Neural progenitor cell (in vitro differentiated cells): ENCODE measurements around the gene HOXC9. TPM values are rescaled to one million over a fixed set of nuclear protein-coding genes. Genes with fewer than 3 reads are reported as not detected.

Experiments used
- DNase-seq: peaks from one replicate; pipeline ENCODE4 v3.0.0-alpha.2; 2016; ENCODE audit warnings: low spot score
- H2AFZ ChIP-seq: fragments of 200-600 bp; sonication (generic); replicated peaks from 2 replicates; pipeline ENCODE4 v1.6.1; 2016; ENCODE audit warnings: antibody characterized with exemption
- H3F3A ChIP-seq: fragments of 200-600 bp; sonication (generic); 2 replicates; pipeline ENCODE4 v1.6.1; 2016; ENCODE audit warnings: antibody characterized with exemption, low read depth
- H3K27ac ChIP-seq: fragments of 200-600 bp; sonication (generic); 2 replicates; pipeline ENCODE4 v1.5.1; 2016; ENCODE audit warnings: mild to moderate bottlenecking
- H3K27me3 ChIP-seq: fragments of 200-600 bp; sonication (generic); 2 replicates; pipeline ENCODE4 v1.6.1; 2016; ENCODE audit warnings: mild to moderate bottlenecking, moderate library complexity
- H3K36me3 ChIP-seq: fragments of 200-600 bp; sonication (generic); 2 replicates; pipeline ENCODE4 v1.5.1; 2016
- H3K4me1 ChIP-seq: fragments of 200-600 bp; sonication (generic); 2 replicates; pipeline ENCODE4 v1.6.1; 2016; ENCODE audit warnings: mixed run types
- H3K4me2 ChIP-seq: fragments of 200-600 bp; sonication (generic); 2 replicates; pipeline ENCODE4 v1.6.1; 2016
- H3K4me3 ChIP-seq: fragments of 200-600 bp; sonication (generic); 2 replicates; pipeline ENCODE4 v1.5.1; 2016
- H3K79me2 ChIP-seq: fragments of 200-600 bp; sonication (generic); 2 replicates; pipeline ENCODE4 v1.6.1; 2016; ENCODE audit warnings: low read depth
- H3K9ac ChIP-seq: fragments of 200-600 bp; sonication (generic); 2 replicates; pipeline ENCODE4 v1.6.1; 2016
- H3K9me3 ChIP-seq: fragments of 200-600 bp; sonication (generic); 2 replicates; pipeline ENCODE4 v1.5.1; 2016; ENCODE audit warnings: low read depth
- H4K20me1 ChIP-seq: fragments of 200-600 bp; sonication (generic); 2 replicates; pipeline ENCODE4 v1.6.1; 2016; ENCODE audit warnings: low read depth
- H3K27ac Mint-ChIP-seq: 3 replicates; pipeline ENCODE4 v1.8.0; 2021; ENCODE audit warnings: mixed read lengths
- H3K27me3 Mint-ChIP-seq: 2 replicates; pipeline ENCODE4 v1.8.0; 2022; ENCODE audit warnings: low read depth, mild to moderate bottlenecking, inconsistent platforms, moderate library complexity, mixed read lengths; ENCODE audit not compliant: insufficient read depth
- H3K36me3 Mint-ChIP-seq: 3 replicates; pipeline ENCODE4 v1.8.0; 2021; ENCODE audit warnings: mixed read lengths
- H3K4me1 Mint-ChIP-seq: 3 replicates; pipeline ENCODE4 v1.8.0; 2021; ENCODE audit warnings: mixed read lengths
- H3K4me3 Mint-ChIP-seq: 3 replicates; pipeline ENCODE4 v1.8.0; 2021; ENCODE audit warnings: mild to moderate bottlenecking, moderate library complexity, mixed read lengths
- H3K9me3 Mint-ChIP-seq: 3 replicates; pipeline ENCODE4 v1.8.0; 2020; ENCODE audit warnings: mixed read lengths
- CTCF ChIP-seq: fragments of 200-600 bp; sonication (generic); IDR thresholded peaks from 2 replicates; pipeline ENCODE4 v1.5.1; 2017; ENCODE audit warnings: antibody characterized with exemption, mild to moderate bottlenecking
- EZH2 ChIP-seq: fragments of 200-600 bp; sonication (generic); IDR thresholded peaks from 2 replicates; pipeline ENCODE4 v1.6.1; 2017; ENCODE audit warnings: antibody characterized with exemption, mild to moderate bottlenecking, moderate library complexity
- EZH2phosphoT487 ChIP-seq: fragments of 200-600 bp; sonication (generic); IDR thresholded peaks from 2 replicates; pipeline ENCODE4 v1.6.1; 2017; ENCODE audit warnings: antibody characterized with exemption
- total RNA-seq: library from RNA; depleted of rRNA; stranded (reverse); fragments of >200 nt; gene quantifications from 2 replicates; pipeline ENCODE4 v1.2.3, GENCODE V29; 2015; ENCODE audit warnings: low replicate concordance

Gene HOXC9
- total RNA-seq, 1 donor from 2014 or later: not detected

GRCh38 chr12:53976172-53976822, 23.7 kb upstream of the HOXC9 start:
- TF ChIP-seq EZH2: no peak
- TF ChIP-seq EZH2phosphoT487: no peak
- TF ChIP-seq CTCF: no peak
- no peaks in the 10 kb centered on the region for H3K9me3 ChIP-seq
- Mint-ChIP-seq H3K4me3 (no peak overlapping the region), H3K9me3 (peaks cover 5% of the 10 kb centered on the region), H3K27me3 (peaks cover 92% of the 10 kb centered on the region), H3K36me3 (no peaks in the 10 kb centered on the region), H3K27ac (no peak overlapping the region), H3K4me1 (no peaks in the 10 kb centered on the region)
- no peak overlapping the region for H3K9ac ChIP-seq
- H3K4me1 ChIP-seq: no peaks in the 10 kb centered on the region
- no peaks in the 10 kb centered on the region for H3F3A ChIP-seq
- no peak overlapping the region for H3K4me2 ChIP-seq
- no peaks in the 10 kb centered on the region for H3K36me3 ChIP-seq
- no peak overlapping the region for H3K4me3 ChIP-seq
- peaks cover 100% of the 10 kb centered on the region for H3K27me3 ChIP-seq
- H3K79me2 ChIP-seq: no peaks in the 10 kb centered on the region
- DNase-seq: no peak
- H2AFZ ChIP-seq: no peak overlapping the region
- H3K27ac ChIP-seq: no peak overlapping the region
- H4K20me1 ChIP-seq: peaks cover 75% of the 10 kb centered on the region

GRCh38 chr12:53976823-53977595, 23.0 kb upstream of the HOXC9 start:
- Histone ChIP-seq H3K36me3 (no peaks in the 10 kb centered on the region), H4K20me1 (peaks cover 75% of the 10 kb centered on the region), H3K27ac (no peak overlapping the region), H3K4me1 (no peaks in the 10 kb centered on the region), H3K4me2 (no peak overlapping the region), H3K27me3 (peaks cover 100% of the 10 kb centered on the region), H2AFZ (no peak overlapping the region), H3F3A (no peaks in the 10 kb centered on the region), H3K9me3 (no peaks in the 10 kb centered on the region), H3K4me3 (no peak overlapping the region), H3K79me2 (no peaks in the 10 kb centered on the region), H3K9ac (no peak overlapping the region)
- H3K36me3 Mint-ChIP-seq: no peaks in the 10 kb centered on the region
- H3K9me3 Mint-ChIP-seq: peaks cover 5% of the 10 kb centered on the region
- no peak overlapping the region for H3K4me3 Mint-ChIP-seq
- peaks cover 92% of the 10 kb centered on the region for H3K27me3 Mint-ChIP-seq
- DNase-seq: no peak
- TF ChIP-seq EZH2phosphoT487 (peak; percentile 52), CTCF (no peak), EZH2 (peak; percentile 58)
- H3K27ac Mint-ChIP-seq: no peak overlapping the region
- H3K4me1 Mint-ChIP-seq: no peaks in the 10 kb centered on the region

- no peaks in the 10 kb centered on the region for H3F3A ChIP-seq
- no peaks in the 10 kb centered on the region for H3K4me1 ChIP-seq
- no peaks in the 10 kb centered on the region for H3K36me3 Mint-ChIP-seq
- no peak for DNase-seq
- H3K4me3 Mint-ChIP-seq: no peak overlapping the region
- H3K27me3 Mint-ChIP-seq: peaks cover 92% of the 10 kb centered on the region
- H3K9ac ChIP-seq: no peak overlapping the region
- H3K4me1 Mint-ChIP-seq: no peaks in the 10 kb centered on the region
- no peak overlapping the region for H3K27ac Mint-ChIP-seq
- H3K36me3 ChIP-seq: no peaks in the 10 kb centered on the region
- peaks cover 5% of the 10 kb centered on the region for H3K9me3 Mint-ChIP-seq
- H4K20me1 ChIP-seq: peaks cover 75% of the 10 kb centered on the region
- H3K9me3 ChIP-seq: no peaks in the 10 kb centered on the region
- no peak overlapping the region for H3K27ac ChIP-seq
- no peak overlapping the region for H3K4me3 ChIP-seq
- H3K4me2 ChIP-seq: no peak overlapping the region
- TF ChIP-seq CTCF (no peak), EZH2 (peak; percentile 18)
- H3K79me2 ChIP-seq: no peaks in the 10 kb centered on the region
- peaks cover 100% of the 10 kb centered on the region for H3K27me3 ChIP-seq
- H2AFZ ChIP-seq: no peak overlapping the region
These were observed 22.1 kb upstream of the HOXC9 start for GRCh38 chr12:53977596-53978445.
